SK-N-SH (cell line): ENCODE data around the gene CNN2. TPM values are rescaled to one million over a fixed set of nuclear protein-coding genes. Genes with fewer than 3 reads are reported as not detected.

ENCODE experiments used
- CTCF ChIA-PET: fragments of 300-600, 350-600 bp; formaldehyde crosslinking; extraction: SDS; loops from one replicate; lab custom pipeline; 2021; lab: Yijun Ruan, JAX
- POLR2A ChIA-PET: fragments of 350-600 bp; sonication (Branson Sonifier 250); formaldehyde crosslinking; extraction: SDS; loops from one replicate; lab custom pipeline; 2020; ENCODE audit warnings: antibody characterized with exemption, inconsistent platforms; lab: Yijun Ruan, JAX
- DNase-seq: peaks from one replicate; pipeline ENCODE4 v3.0.0; 2012
- H2AFZ ChIP-seq: fragments of 200-600 bp; sonication (generic); 2 replicates; pipeline ENCODE4 v1.8.1; 2016; ENCODE audit warnings: antibody characterized with exemption, mild to moderate bottlenecking, low read depth
- H3F3A ChIP-seq: fragments of 200-600 bp; sonication (generic); replicated peaks from 2 replicates; pipeline ENCODE3; 2016; ENCODE audit warnings: antibody characterized with exemption, mild to moderate bottlenecking; ENCODE audit not compliant: insufficient read depth
- H3K27ac ChIP-seq, 2 experiments: fragments of 200-500 bp in 1 of 2; fragments of 200-600 bp in 1 of 2; sonication (Bioruptor generic) in 1 of 2; sonication (generic), shearing (Covaris generic) in 1 of 2; 2 replicates each; pipeline versions ENCODE4 v1.5.1 to v1.6.1; 2014 to 2016; ENCODE audit warnings: low read depth in 2 of 2, inconsistent platforms in 1 of 2, low read length in 1 of 2, mild to moderate bottlenecking in 1 of 2, mixed read lengths in 1 of 2
- H3K27me3 ChIP-seq: fragments of 200-600 bp; sonication (generic), shearing (Covaris generic); 2 replicates; pipeline ENCODE4 v1.6.1; 2016; ENCODE audit warnings: mixed run types; ENCODE audit not compliant: insufficient read depth
- H3K36me3 ChIP-seq, 2 experiments: fragments of 200-500 bp in 1 of 2; fragments of 200-600 bp in 1 of 2; sonication (Bioruptor generic) in 1 of 2; sonication (generic) in 1 of 2; replicated peaks in 1 of 2; 2 replicates each; pipeline versions ENCODE3 to v1.5.1; 2014 to 2016; ENCODE audit warnings: low read length in 1 of 2, mild to moderate bottlenecking in 1 of 2; ENCODE audit not compliant: insufficient read depth in 2 of 2, control insufficient read depth in 1 of 2
- H3K4me1 ChIP-seq, 2 experiments: fragments of 200-500 bp in 1 of 2; fragments of 200-600 bp in 1 of 2; sonication (Bioruptor generic) in 1 of 2; sonication (generic), shearing (Covaris generic) in 1 of 2; 2 replicates each; pipeline versions ENCODE4 v1.5.1 to v1.6.1; 2014 to 2016; ENCODE audit warnings: low read depth in 1 of 2, low read length in 1 of 2, mixed run types in 1 of 2; ENCODE audit not compliant: insufficient read depth in 2 of 2, control insufficient read depth in 1 of 2
- H3K4me2 ChIP-seq: fragments of 200-600 bp; sonication (generic), shearing (Covaris generic); 2 replicates; pipeline ENCODE4 v1.6.1; 2017; ENCODE audit warnings: mixed run types
- H3K4me3 ChIP-seq, 2 experiments: fragments of 200-500 bp in 1 of 2; fragments of 200-600 bp in 1 of 2; sonication (Bioruptor generic) in 1 of 2; sonication (generic), shearing (Covaris generic) in 1 of 2; 2 replicates each; pipeline versions ENCODE4 v1.5.1 to v1.8.1; 2014 to 2016; ENCODE audit warnings: low read depth in 2 of 2, inconsistent platforms in 1 of 2, low read length in 1 of 2, mild to moderate bottlenecking in 1 of 2, mixed read lengths in 1 of 2, moderate library complexity in 1 of 2
- H3K79me2 ChIP-seq: fragments of 200-600 bp; sonication (generic); 2 replicates; pipeline ENCODE4 v1.8.1; 2017; ENCODE audit warnings: mild to moderate bottlenecking; ENCODE audit not compliant: insufficient read depth
- H3K9ac ChIP-seq: fragments of 200-600 bp; sonication (generic); 2 replicates; pipeline ENCODE4 v1.6.1; 2017; ENCODE audit warnings: mixed run types
- H3K9me2 ChIP-seq: fragments of 200-600 bp; sonication (generic); 2 replicates; pipeline ENCODE4 v1.6.1; 2017; ENCODE audit warnings: mixed run types
- H3K9me3 ChIP-seq: fragments of 200-600 bp; sonication (generic); 2 replicates; pipeline ENCODE4 v1.6.1; 2017; ENCODE audit warnings: mixed run types, mild to moderate bottlenecking, moderate library complexity
- H4K20me1 ChIP-seq: fragments of 200-600 bp; sonication (generic); 2 replicates; pipeline ENCODE4 v1.6.1; 2017; ENCODE audit warnings: mild to moderate bottlenecking, mixed run types; ENCODE audit not compliant: insufficient read depth
- ELF1 ChIP-seq: IDR thresholded peaks from 2 replicates; pipeline ENCODE4 v1.4.0; 2012
- FOSL2 ChIP-seq: IDR thresholded peaks from 2 replicates; pipeline ENCODE4 v1.4.0; 2012; ENCODE audit warnings: low read depth, mild to moderate bottlenecking, moderate library complexity, borderline replicate concordance
- FOXM1 ChIP-seq: IDR thresholded peaks from 2 replicates; pipeline ENCODE4 v1.4.0; 2012; ENCODE audit warnings: low read depth, mild to moderate bottlenecking
- GATA2 ChIP-seq: sonication (generic); formaldehyde crosslinking; IDR thresholded peaks from 2 replicates; pipeline ENCODE4 v1.5.0; 2020; ENCODE audit warnings: mild to moderate bottlenecking, missing genetic modification reagents
- IRF3 ChIP-seq: fragments of 150-350 bp; IDR thresholded peaks from 2 replicates; pipeline ENCODE4 v1.6.1; 2016; ENCODE audit warnings: mild to moderate bottlenecking, low read depth, low read length
- MEF2A ChIP-seq: IDR thresholded peaks from 2 replicates; pipeline ENCODE4 v1.4.0; 2012; ENCODE audit warnings: low read depth, borderline replicate concordance
- NRF1 ChIP-seq: IDR thresholded peaks from 2 replicates; pipeline ENCODE4 v1.6.1; 2012; ENCODE audit warnings: low read depth, mild to moderate bottlenecking, low read length
- PBX3 ChIP-seq: IDR thresholded peaks from 2 replicates; pipeline ENCODE4; 2012
- RAD21 ChIP-seq: IDR thresholded peaks from 2 replicates; pipeline ENCODE4 v1.6.1; 2012; ENCODE audit warnings: mild to moderate bottlenecking, low read length
- RCOR1 ChIP-seq: fragments of 150-350 bp; IDR thresholded peaks from 2 replicates; pipeline ENCODE4 v1.6.1; 2017; ENCODE audit warnings: antibody characterized with exemption, low read length
- RXRA ChIP-seq: IDR thresholded peaks from 2 replicates; pipeline ENCODE4 v1.4.0; 2012; ENCODE audit warnings: low read depth, mild to moderate bottlenecking, borderline replicate concordance
- SIN3A ChIP-seq: IDR thresholded peaks from 2 replicates; pipeline ENCODE4 v1.6.1; 2012; ENCODE audit warnings: low read depth, mild to moderate bottlenecking, low read length, moderate library complexity, borderline replicate concordance
- TAF1 ChIP-seq: IDR thresholded peaks from 2 replicates; pipeline ENCODE4 v1.6.1; 2012; ENCODE audit warnings: low read depth, mild to moderate bottlenecking, low read length, moderate library complexity, borderline replicate concordance
- USF1 ChIP-seq: IDR thresholded peaks from 2 replicates; pipeline ENCODE4 v1.4.0; 2012; ENCODE audit warnings: low read depth, borderline replicate concordance
- USF2 ChIP-seq: fragments of 150-350 bp; IDR thresholded peaks from 2 replicates; pipeline ENCODE4 v1.6.1; 2017; ENCODE audit warnings: antibody characterized with exemption, low read length, low read depth, borderline replicate concordance
- YY1 ChIP-seq: IDR thresholded peaks from 2 replicates; pipeline ENCODE4 v1.4.0; 2012; ENCODE audit warnings: low read depth, mild to moderate bottlenecking
- ZBTB33 ChIP-seq: IDR thresholded peaks from 2 replicates; pipeline ENCODE4 v1.4.0; 2012; ENCODE audit warnings: low read depth, borderline replicate concordance
- WGBS: methylation state at CpG from one replicate; pipeline ENCODE4 v1.1.6; 2017; ENCODE audit warnings: low lambda C conversion rate; 5-methylcytosine and 5-hydroxymethylcytosine counted together
- polyA plus RNA-seq, 3 experiments: library from polyadenylated mRNA; depleted of rRNA; stranded (reverse); fragments of >200 nt; gene quantifications; 2 replicates each; pipeline ENCODE4 v1.2.3, GENCODE V29; 2012

CNN2 gene
- polyA plus RNA-seq, 1 of the 3 experiments (the other 2 are of a cell fraction) = 279 TPM

GRCh38 chr19:996051-996838 lies 30.2 kb upstream of the CNN2 start:
- H4K20me1 ChIP-seq = 0 out of 2 replicates have a peak, but pooled peaks cover 6% of the 10 kb centered on the region
- no peak overlapping the region for H2AFZ ChIP-seq
- CTCF ChIA-PET = interaction anchor here (0.5 to 3.2 kb wide), 12 partner anchors 8 to 227 kb away, joined by 3 to 18 read pairs (median 4); partner anchors contain the start of gene WDR18
- H3K4me3 ChIP-seq = peak overlapping the region; percentile 13 to 28; a peak in 2 of 4 replicates
- WGBS = 12% methylated on average over 20 of the region's 64 CpGs
- H3K27ac ChIP-seq = no peak overlapping the region
- H3K36me3 ChIP-seq = peaks cover 0 to 21% of the 10 kb centered on the region in 2 experiments
- peak; percentile 83 for DNase-seq
- peak overlapping the region; percentile 75 for H3K4me2 ChIP-seq
- H3K27me3 ChIP-seq = peaks cover 36% of the 10 kb centered on the region; the same call in 1 of the 2 replicates
- H3K9me2 ChIP-seq = no peaks in the 10 kb centered on the region
- H3K9me3 ChIP-seq = no peaks in the 10 kb centered on the region
- peaks cover 8% of the 10 kb centered on the region for H3F3A ChIP-seq
- H3K79me2 ChIP-seq = no peaks in the 10 kb centered on the region
- peaks cover 0 to 9% of the 10 kb centered on the region in 2 experiments; a peak in 1 of 4 replicates for H3K4me1 ChIP-seq
- H3K9ac ChIP-seq = no peak overlapping the region
- TF ChIP-seq IRF3 (no peak), NRF1 (0 out of 2 replicates have a peak, but pooled peaks have one; percentile 5), FOSL2 (peak; percentile 14; the same call in 1 of the 2 replicates)
- POLR2A ChIA-PET = interaction anchor here (0.5 to 3.9 kb wide), 4 partner anchors 11 to 273 kb away, joined by 3 to 23 read pairs (median 4); partner anchors contain the start of genes CIRBP and WDR18

- DNase-seq = no peak
- Histone ChIP-seq H3K79me2 (no peaks in the 10 kb centered on the region), H3F3A (peaks cover 17% of the 10 kb centered on the region), H3K4me3 (no peak overlapping the region), H3K9me2 (no peaks in the 10 kb centered on the region), H3K27me3 (peaks cover 44% of the 10 kb centered on the region), H2AFZ (no peak overlapping the region), H3K36me3 (peaks cover 0 to 11% of the 10 kb centered on the region in 2 experiments), H3K9me3 (no peaks in the 10 kb centered on the region), H3K4me2 (no peak overlapping the region; the same call in 1 of the 2 replicates), H4K20me1 (no peaks in the 10 kb centered on the region), H3K9ac (no peak overlapping the region), H3K27ac (no peak overlapping the region), H3K4me1 (peaks cover 0 to 10% of the 10 kb centered on the region in 2 experiments; a peak in 1 of 4 replicates)
- ChIA-PET POLR2A (interaction anchor here (3.9 kb wide), 1 partner anchor 13 kb away, joined by 23 read pairs; the partner anchor contains the start of gene WDR18), CTCF (interaction anchor here (3.2 kb wide), 1 partner anchor 75 kb away, joined by 15 read pairs; no protein-coding TSS in a partner anchor)
- WGBS = 4% methylated on average over 6 of the region's 6 CpGs
- TF ChIP-seq RCOR1 (no peak), FOXM1 (no peak), GATA2 (CRISPR knock-in tag) (no peak), IRF3 (no peak), ELF1 (no peak), USF2 (no peak), TAF1 (no peak), RAD21 (no peak), USF1 (no peak), NRF1 (no peak), RXRA (no peak), SIN3A (no peak), FOSL2 (no peak), YY1 (no peak), ZBTB33 (no peak), PBX3 (no peak), MEF2A (no peak)
Observed at GRCh38 chr19:998064-998463, 28.3 kb upstream of the CNN2 start.
